Measurements from ENCODE around the gene MCFD2. TPM values are rescaled to one million over a fixed set of nuclear protein-coding genes. Genes with fewer than 3 reads are reported as not detected.
A peak's percentile ranks its signal among the peaks of the same experiment; 100 is the strongest.

Gene MCFD2
- total RNA-seq = 45.2 and 46.0 TPM in 2 replicates

DNA sequence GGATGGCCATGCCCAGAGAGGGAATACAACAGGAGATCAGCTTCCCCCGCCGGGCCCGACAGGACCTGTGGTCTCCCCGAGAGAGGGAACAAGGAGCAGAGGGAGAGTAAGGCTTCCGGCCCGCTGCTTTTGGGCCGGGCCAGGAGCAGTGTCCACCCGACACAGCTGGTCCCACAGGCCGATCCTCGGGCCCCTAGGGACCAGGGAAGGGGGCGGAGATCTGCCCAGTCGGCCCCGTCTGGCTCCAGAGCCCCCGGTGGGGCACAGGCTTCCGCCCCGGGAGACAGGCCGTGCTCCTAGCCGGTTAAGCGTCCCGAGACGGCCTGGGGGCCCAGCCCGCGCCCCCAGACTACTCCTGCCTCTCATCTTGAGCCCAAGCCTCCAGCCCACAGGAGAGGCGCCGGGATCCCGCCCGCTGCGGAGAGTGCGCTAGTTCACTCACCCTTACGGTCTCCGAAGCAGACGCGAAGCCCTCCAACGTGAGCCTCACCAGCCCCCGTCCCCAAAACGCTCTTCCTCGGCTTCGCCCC, at the start of gene MCFD2:
TSS of gene MCFD2 (minus strand) at position 526 of the 530 bp plus-strand sequence. CDS start 6,635 bp downstream, outside the sequence.
- intact Hi-C loops (cut with micrococcal nuclease) = no loop called here
- DNase-seq (ENCODE audit: low spot score) = no peak

DNA sequence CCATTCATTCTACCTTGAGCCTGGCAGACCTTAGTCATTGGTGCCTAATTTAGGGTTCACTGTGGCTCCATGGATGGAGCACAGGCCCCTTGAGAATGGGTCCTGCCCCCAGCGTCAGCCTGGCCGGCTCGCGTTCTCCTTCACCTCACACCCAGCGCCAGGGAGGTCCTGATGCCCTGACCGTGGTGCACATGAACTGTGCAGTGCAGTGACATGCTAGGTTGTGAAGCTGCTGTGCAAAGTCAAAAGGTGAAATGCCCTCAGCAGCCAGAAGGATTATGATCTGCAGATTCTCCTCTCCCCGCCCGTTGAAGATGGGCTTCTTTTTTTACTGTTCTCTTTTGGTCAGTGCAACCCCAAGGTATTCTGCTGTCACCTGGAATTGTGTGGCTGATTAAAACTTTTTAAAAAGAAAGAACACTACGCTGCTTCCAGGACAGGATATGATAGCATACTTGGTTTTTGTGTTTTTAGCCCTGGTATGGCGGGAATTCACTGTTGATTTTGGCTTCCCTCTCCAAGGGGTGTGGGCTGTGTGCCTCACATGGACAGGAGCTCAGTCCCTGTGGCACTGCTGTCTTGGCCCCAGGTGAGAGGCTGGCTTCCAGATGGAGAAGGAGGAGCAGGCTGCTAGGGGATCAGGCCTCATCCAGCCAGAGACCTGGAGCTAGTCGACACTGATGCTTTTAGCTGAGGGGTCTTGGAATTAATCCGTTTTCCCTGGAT, 49.4 kb upstream of the MCFD2 start:
- H3K27ac Mint-ChIP-seq = no peak overlapping the region
- H3K4me3 Mint-ChIP-seq (ENCODE audit: low read depth) = no peak overlapping the region
- no peaks in the 10 kb centered on the region for H3K27me3 Mint-ChIP-seq (ENCODE audit: low read depth)
- H3K4me1 Mint-ChIP-seq (ENCODE audit: low read depth) = peaks cover 7% of the 10 kb centered on the region
- intact Hi-C loops (cut with micrococcal nuclease) = no loop called here
- peaks cover 37% of the 10 kb centered on the region for H3K36me3 Mint-ChIP-seq (ENCODE audit: low read depth)
- H3K9me3 Mint-ChIP-seq = no peaks in the 10 kb centered on the region
- DNase-seq (ENCODE audit: low spot score) = no peak

More for the DNA sequence above, at the start of gene MCFD2:
- Mint-ChIP-seq H3K36me3 (ENCODE audit: low read depth) (peaks cover 23% of the 10 kb centered on the region), H3K4me1 (ENCODE audit: low read depth) (peaks cover 43% of the 10 kb centered on the region), H3K27me3 (ENCODE audit: low read depth) (no peaks in the 10 kb centered on the region), H3K27ac (peak within 1 kb of the TSS; percentile 79), H3K9me3 (no peaks in the 10 kb centered on the region), H3K4me3 (ENCODE audit: low read depth) (peak within 1 kb of the TSS; percentile 98)

DNA sequence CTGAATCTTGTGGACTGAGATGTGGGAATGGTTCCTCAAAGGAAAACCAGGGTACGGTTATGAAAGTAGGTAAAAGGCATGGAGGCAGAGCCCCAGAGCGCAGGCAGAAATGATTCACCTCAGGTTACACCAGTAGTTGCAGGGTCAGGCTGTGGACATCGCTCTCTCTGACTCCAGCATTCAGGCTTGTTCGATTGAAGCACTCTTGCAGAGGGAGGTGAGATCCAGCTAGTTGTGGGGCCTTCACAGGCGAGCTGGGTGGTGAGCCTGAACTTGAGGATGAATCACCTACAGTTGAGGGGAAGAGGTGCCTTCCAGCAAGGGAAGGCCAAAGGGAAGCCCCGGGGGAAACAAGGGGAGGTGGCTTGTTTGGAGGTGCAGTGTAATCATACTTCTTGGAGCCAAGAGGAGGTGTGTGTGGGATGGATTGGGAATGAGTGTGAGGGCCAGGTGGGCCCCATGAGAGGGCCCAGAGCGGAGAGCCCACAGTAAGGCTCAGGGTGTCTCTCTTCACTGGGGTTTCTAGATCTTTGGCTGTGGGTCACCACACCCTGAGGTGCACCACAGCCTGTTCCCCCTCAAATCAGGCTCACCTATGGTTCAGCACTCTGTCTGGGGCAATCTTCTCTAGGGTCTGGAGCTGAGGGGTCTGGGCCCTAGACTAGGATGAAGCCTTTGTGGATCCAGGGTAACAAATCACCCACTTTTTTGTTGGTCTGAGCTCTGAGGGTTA, 48.5 kb upstream of the MCFD2 start:
- Mint-ChIP-seq H3K4me1 (ENCODE audit: low read depth) (peaks cover 7% of the 10 kb centered on the region), H3K9me3 (no peaks in the 10 kb centered on the region), H3K27me3 (ENCODE audit: low read depth) (no peaks in the 10 kb centered on the region), H3K4me3 (ENCODE audit: low read depth) (no peak overlapping the region), H3K36me3 (ENCODE audit: low read depth) (peaks cover 34% of the 10 kb centered on the region), H3K27ac (peak overlapping the region; percentile 18)
- no peak for DNase-seq (ENCODE audit: low spot score)
- intact Hi-C loops (cut with micrococcal nuclease) = no loop called here

DNA sequence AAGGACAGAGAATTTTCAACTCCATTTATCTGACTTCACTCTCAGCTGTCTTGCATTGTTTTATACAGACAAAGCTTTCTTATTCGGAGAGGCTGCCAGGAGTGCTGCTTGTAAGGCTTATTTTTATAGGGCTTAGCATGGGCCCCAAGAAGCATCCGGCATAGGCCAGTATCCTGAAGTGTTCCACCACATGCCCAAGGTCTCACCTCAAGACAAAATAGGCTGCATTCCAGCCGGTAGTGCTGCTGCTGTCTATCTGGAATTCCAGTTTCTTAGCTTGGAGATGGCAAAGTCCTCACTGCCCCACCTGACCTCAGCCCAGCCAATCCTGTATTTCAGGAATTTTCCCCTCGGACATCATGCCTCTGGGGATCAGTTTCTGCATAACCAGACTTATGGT, 47.6 kb upstream of the MCFD2 start:
- H3K27ac Mint-ChIP-seq = no peak overlapping the region
- peaks cover 43% of the 10 kb centered on the region for H3K36me3 Mint-ChIP-seq (ENCODE audit: low read depth)
- DNase-seq (ENCODE audit: low spot score) = no peak
- no peak overlapping the region for H3K4me3 Mint-ChIP-seq (ENCODE audit: low read depth)
- H3K27me3 Mint-ChIP-seq (ENCODE audit: low read depth) = no peaks in the 10 kb centered on the region
- no peaks in the 10 kb centered on the region for H3K9me3 Mint-ChIP-seq
- peaks cover 7% of the 10 kb centered on the region for H3K4me1 Mint-ChIP-seq (ENCODE audit: low read depth)
- intact Hi-C loops (cut with micrococcal nuclease) = no loop called here

DNA sequence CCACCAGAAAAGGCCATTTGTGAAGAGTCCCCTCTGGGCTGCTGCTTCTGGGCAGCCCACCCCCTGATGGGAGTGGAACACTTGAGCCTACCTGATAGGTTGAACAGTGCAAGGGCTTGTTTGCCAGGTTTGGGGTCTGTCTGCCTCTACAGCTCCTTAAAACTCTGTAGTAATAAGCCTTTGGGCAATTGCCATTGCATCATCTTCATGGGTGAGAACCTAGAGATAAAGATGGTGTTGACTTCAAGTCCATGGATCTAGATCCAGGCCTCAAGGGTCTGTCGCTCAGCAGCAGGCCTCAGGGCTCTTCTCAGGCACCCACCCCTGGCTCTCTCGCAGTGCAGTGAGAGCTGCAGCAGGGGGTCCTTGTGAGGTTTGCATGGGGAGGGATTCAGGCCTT, 47.1 kb upstream of the MCFD2 start:
- H3K4me3 Mint-ChIP-seq (ENCODE audit: low read depth) = no peak overlapping the region
- no peak for DNase-seq (ENCODE audit: low spot score)
- peaks cover 7% of the 10 kb centered on the region for H3K4me1 Mint-ChIP-seq (ENCODE audit: low read depth)
- no peak overlapping the region for H3K27ac Mint-ChIP-seq
- H3K36me3 Mint-ChIP-seq (ENCODE audit: low read depth) = peaks cover 48% of the 10 kb centered on the region
- no peaks in the 10 kb centered on the region for H3K27me3 Mint-ChIP-seq (ENCODE audit: low read depth)
- intact Hi-C loops (cut with micrococcal nuclease) = no loop called here
- no peaks in the 10 kb centered on the region for H3K9me3 Mint-ChIP-seq

DNA sequence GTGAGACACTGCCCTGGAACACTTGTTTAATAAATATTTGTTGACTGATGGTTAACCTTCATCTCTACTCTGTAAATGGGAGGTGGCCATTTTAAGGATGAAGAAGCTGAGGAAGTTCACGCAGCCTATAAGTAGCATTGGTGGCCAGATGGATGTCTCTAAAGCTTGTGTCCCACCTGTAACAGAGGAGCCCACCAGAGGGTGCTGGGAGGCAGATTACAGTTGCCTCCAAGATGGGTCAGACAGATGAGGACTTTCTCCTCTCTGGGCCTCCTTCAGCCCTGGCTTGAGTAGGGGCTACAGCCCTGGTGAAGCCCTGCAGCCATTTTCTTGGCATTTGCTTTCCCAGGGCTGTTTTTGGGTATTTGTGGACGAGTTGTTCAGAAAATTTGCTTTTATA, 45.0 kb upstream of the MCFD2 start:
- Mint-ChIP-seq H3K4me1 (ENCODE audit: low read depth) (peaks cover 7% of the 10 kb centered on the region), H3K27ac (no peak overlapping the region), H3K27me3 (ENCODE audit: low read depth) (no peaks in the 10 kb centered on the region), H3K36me3 (ENCODE audit: low read depth) (peaks cover 65% of the 10 kb centered on the region), H3K9me3 (no peaks in the 10 kb centered on the region), H3K4me3 (ENCODE audit: low read depth) (no peak overlapping the region)
- intact Hi-C loops (cut with micrococcal nuclease) = no loop called here
- DNase-seq (ENCODE audit: low spot score) = no peak

DNA sequence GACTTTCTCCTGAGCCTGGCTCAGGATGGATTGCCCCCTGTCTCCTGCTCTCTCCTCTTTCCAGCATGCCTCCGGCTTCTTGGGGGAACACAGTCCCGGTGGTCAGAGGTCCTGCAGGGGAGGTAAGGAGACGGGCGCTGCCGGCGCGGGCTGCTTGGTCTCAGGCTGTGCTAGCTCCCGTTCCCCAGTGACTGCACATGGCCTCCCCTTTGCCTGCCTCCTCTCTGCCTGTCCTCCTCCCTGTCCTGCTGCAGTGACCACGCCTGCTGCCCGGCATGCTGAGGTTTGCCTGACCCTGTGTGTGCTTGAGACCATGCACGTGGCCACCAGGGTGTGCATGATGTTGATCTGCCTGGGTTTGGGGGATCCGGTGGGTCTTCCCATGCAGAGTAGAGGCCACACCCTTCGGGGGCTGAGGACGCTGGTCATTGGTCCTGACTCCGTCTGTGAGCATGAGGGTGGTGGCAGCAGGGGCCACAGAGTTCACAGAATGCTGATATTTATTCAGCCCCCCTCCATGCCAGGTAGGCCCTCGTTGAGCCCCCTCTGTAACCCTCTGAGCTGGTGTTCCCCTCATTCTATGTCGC, 42.9 kb upstream of the MCFD2 start:
- no peak overlapping the region for H3K27ac Mint-ChIP-seq
- H3K4me1 Mint-ChIP-seq (ENCODE audit: low read depth) = peaks cover 2% of the 10 kb centered on the region
- no peaks in the 10 kb centered on the region for H3K9me3 Mint-ChIP-seq
- no peak overlapping the region for H3K4me3 Mint-ChIP-seq (ENCODE audit: low read depth)
- no peak for DNase-seq (ENCODE audit: low spot score)
- intact Hi-C loops (cut with micrococcal nuclease) = no loop called here
- H3K27me3 Mint-ChIP-seq (ENCODE audit: low read depth) = no peaks in the 10 kb centered on the region
- H3K36me3 Mint-ChIP-seq (ENCODE audit: low read depth) = peaks cover 76% of the 10 kb centered on the region

DNA sequence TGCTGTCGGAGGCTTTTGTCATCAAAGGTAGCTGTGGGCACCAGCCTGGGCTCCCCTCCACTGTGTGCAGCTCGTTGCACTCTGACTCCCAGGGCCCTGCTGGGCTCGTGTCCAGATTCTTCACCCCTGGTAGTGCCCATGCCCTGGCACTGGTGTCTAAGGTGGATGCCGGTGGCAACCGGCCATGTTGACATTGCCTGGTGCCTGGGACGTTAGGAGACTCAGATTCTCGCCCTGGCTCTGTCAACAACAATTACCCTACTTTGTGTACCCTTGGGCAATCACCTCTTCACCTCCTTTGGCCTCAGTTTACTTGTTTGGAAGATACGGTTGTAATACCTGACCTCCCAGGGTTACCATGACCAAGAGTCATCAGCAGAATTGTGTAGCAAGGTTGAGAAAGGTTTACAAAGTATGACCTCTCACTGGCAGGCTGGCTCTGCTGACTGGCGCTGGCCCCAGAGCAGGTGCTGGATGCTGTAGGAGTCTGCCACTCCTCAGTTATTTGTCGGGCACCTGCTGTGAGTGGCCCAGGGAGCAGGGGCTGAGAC, 41.5 kb upstream of the MCFD2 start:
- H3K36me3 Mint-ChIP-seq (ENCODE audit: low read depth) = peaks cover 78% of the 10 kb centered on the region
- intact Hi-C loops (cut with micrococcal nuclease) = no loop called here

DNA sequence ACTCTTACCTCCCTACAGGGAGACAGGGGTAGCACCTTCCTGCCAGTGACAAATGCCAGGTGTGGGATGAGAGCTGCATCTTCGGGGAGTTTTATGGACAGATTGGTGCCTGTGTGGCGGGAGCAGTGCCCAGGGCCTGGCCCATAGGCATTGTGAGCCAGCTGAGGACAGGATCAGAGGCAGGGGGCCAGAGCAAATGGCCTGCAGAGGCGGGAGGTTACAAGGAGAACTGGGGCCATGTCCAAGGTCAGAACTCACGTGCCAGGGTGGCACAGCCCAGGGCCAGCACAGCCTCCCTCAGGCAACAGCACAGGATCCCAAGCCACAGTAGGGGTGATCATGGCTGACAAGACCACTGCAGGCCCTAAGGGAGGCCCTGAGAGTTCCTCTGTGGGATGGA, 40.2 kb upstream of the MCFD2 start:
- no peak for DNase-seq (ENCODE audit: low spot score)
- intact Hi-C loops (cut with micrococcal nuclease) = no loop called here
- Mint-ChIP-seq H3K4me1 (ENCODE audit: low read depth) (peaks cover 9% of the 10 kb centered on the region), H3K27ac (peak overlapping the region; percentile 30), H3K36me3 (ENCODE audit: low read depth) (peaks cover 84% of the 10 kb centered on the region), H3K4me3 (ENCODE audit: low read depth) (no peak overlapping the region), H3K27me3 (ENCODE audit: low read depth) (no peaks in the 10 kb centered on the region), H3K9me3 (no peaks in the 10 kb centered on the region)

More for the DNA sequence above, 41.5 kb upstream of the MCFD2 start:
- no peak for DNase-seq (ENCODE audit: low spot score)
- Mint-ChIP-seq H3K27me3 (ENCODE audit: low read depth) (no peaks in the 10 kb centered on the region), H3K4me3 (ENCODE audit: low read depth) (no peak overlapping the region), H3K27ac (no peak overlapping the region), H3K9me3 (no peaks in the 10 kb centered on the region), H3K4me1 (ENCODE audit: low read depth) (peaks cover 2% of the 10 kb centered on the region)

DNA sequence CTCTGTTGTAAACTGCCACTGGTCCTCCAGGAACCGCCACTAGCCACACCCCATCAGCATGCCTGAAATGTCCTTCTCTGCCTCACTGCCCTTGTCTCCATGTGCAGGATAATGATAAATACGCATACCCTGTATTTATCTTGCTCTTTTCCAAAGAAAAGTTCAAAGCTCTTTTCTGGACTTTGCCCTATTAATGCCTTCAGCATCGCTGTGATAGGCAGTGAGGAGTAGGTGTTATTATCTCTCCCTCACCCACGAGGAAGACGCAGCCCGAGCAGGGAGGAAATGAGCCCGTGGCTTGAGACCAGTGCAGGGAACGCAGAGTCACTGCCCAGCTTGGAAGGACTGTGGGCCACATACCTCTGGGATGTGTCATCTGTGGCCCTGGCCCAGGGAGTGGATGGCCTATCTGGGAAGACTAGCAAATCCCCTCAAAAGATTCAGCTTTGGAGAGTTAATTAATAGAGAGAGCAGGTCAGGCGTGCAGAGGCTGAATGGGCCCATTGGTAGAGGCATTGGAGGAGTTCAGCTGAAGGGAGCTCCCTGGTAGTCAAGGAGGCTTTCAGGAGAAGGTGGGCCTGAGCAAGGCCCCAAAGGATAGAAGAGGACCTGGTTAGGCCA, 39.5 kb upstream of the MCFD2 start:
- H3K36me3 Mint-ChIP-seq (ENCODE audit: low read depth) = peaks cover 84% of the 10 kb centered on the region
- no peaks in the 10 kb centered on the region for H3K9me3 Mint-ChIP-seq
- no peak for DNase-seq (ENCODE audit: low spot score)
- intact Hi-C loops (cut with micrococcal nuclease) = no loop called here
- no peaks in the 10 kb centered on the region for H3K27me3 Mint-ChIP-seq (ENCODE audit: low read depth)
- peak overlapping the region; percentile 30 for H3K27ac Mint-ChIP-seq
- H3K4me1 Mint-ChIP-seq (ENCODE audit: low read depth) = peaks cover 10% of the 10 kb centered on the region
- no peak overlapping the region for H3K4me3 Mint-ChIP-seq (ENCODE audit: low read depth)

DNA sequence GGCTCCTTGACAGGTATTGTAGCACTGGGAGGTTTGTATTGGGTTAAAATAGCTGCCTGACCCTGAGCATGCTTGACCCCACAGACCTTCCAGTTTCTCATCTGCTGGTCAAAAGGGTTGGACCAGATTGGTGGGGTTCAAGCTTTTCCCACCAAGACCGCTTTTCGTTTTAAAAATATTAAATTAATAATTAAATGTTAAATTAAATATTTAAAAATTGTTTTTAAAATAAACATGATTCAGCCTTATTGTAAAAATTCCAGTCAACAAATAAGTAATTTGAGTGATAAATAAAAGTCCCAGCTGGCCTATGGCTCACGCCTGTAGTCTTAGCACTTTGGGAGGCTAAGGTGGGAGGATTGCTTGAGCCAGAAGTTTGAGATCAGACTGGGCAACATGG, 36.6 kb upstream of the MCFD2 start:
- no peak overlapping the region for H3K27ac Mint-ChIP-seq
- H3K27me3 Mint-ChIP-seq (ENCODE audit: low read depth) = no peaks in the 10 kb centered on the region
- DNase-seq (ENCODE audit: low spot score) = no peak
- peaks cover 79% of the 10 kb centered on the region for H3K36me3 Mint-ChIP-seq (ENCODE audit: low read depth)
- no peaks in the 10 kb centered on the region for H3K9me3 Mint-ChIP-seq
- intact Hi-C loops (cut with micrococcal nuclease) = no loop called here
- H3K4me3 Mint-ChIP-seq (ENCODE audit: low read depth) = no peak overlapping the region
- H3K4me1 Mint-ChIP-seq (ENCODE audit: low read depth) = peaks cover 17% of the 10 kb centered on the region

DNA sequence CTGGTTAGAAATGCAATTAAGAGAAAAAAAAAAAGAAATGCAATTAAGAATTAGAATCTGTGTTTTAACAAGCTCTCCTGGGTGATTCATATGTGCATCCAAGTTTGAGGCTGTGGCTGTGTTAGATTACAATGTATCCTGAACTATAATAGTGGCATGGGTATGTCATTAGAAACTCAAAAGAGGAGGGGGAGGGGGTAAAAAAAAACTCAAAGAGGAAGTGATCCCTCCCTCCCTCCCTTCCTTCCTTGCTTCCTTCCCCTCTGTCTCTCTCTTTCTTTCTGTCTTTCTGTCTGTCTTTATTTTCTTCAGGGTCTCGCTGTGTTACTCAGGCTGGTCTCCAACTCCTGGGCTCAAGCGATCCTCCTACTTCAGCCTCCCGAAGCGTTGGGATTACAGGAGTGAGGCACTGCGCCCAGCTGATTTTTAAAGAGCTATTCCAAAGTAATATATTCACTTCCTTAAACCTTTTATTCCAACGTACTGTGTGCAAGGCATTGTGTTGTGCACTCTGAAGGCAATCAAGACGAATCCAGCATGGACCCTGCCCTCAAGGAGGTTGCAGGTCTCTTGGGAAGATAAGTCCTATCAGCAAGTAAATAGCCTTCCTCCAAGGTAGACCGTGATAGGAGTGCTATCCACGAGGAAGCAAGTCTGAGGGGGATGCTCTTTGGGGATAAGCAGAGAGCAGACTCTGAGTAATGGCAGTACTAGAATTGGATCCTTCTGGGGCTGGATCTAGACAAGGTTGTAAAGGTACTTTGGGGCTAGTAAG, 35.9 kb upstream of the MCFD2 start:
- intact Hi-C loops (cut with micrococcal nuclease) = no loop called here
- Mint-ChIP-seq H3K4me1 (ENCODE audit: low read depth) (peaks cover 21% of the 10 kb centered on the region), H3K36me3 (ENCODE audit: low read depth) (peaks cover 76% of the 10 kb centered on the region), H3K9me3 (no peaks in the 10 kb centered on the region), H3K27ac (peak overlapping the region; percentile 45), H3K4me3 (ENCODE audit: low read depth) (no peak overlapping the region), H3K27me3 (ENCODE audit: low read depth) (no peaks in the 10 kb centered on the region)
- DNase-seq (ENCODE audit: low spot score) = no peak

All from activated T-helper 2 cell treated with anti-CD3 and anti-CD28 coated beads, Interferon-gamma antibody, Interleukin-2, Interleukin-4, amounts not matched to agents 10 μg/mL and 5 μg/mL and 100 μg/mL, durations not matched to agents 14 hours and 24 hours and 36 hours (primary cell).